HG02610 (cell line): ENCODE data around the gene ZBTB32.
"Not testable (repeated sequence)": the region's sequence is repeated elsewhere in the genome, so short reads cannot be mapped to it uniquely, and the experiment has no call there.

Experiments used
- ATAC-seq: cut with Tn5 transposase; IDR thresholded peaks from one replicate; pipeline ENCODE4 v1.9.1; 2021; ENCODE audit warnings: mild to moderate bottlenecking, moderate library complexity; ENCODE audit not compliant: unreplicated experiment

ZBTB32 gene

GRCh38 chr19:35704218-35704617 is at the start of gene ZBTB32:
Gene ZBTB32 (plus strand): TSS chr19:35704558. CDS start chr19:35714627, 10,069 bp downstream.
- no peak for ATAC-seq

GRCh38 chr19:35654828-35655227 is 49.5 kb upstream of the ZBTB32 start:
- ATAC-seq: not testable (repeated sequence)

GRCh38 chr19:35655600-35655999 is 48.8 kb upstream of the ZBTB32 start:
- ATAC-seq: no peak

GRCh38 chr19:35656700-35657099 is 47.7 kb upstream of the ZBTB32 start:
- no peak for ATAC-seq

GRCh38 chr19:35657904-35658700 is 46.3 kb upstream of the ZBTB32 start:
- no peak for ATAC-seq

- ATAC-seq: no peak
Observed at GRCh38 chr19:35661995-35662340, 42.4 kb upstream of the ZBTB32 start.

GRCh38 chr19:35663981-35664380 is 40.4 kb upstream of the ZBTB32 start:
- ATAC-seq: no peak

- ATAC-seq: no peak
Observed at GRCh38 chr19:35665157-35665556, 39.2 kb upstream of the ZBTB32 start.

GRCh38 chr19:35665604-35666003 is 38.8 kb upstream of the ZBTB32 start:
- no peak for ATAC-seq

- no peak for ATAC-seq
Observed at GRCh38 chr19:35666251-35666913, 38.0 kb upstream of the ZBTB32 start, which contains the start of gene UPK1A. Gene UPK1A (plus strand): TSS chr19:35666517. CDS start chr19:35666813, 296 bp downstream.

- no peak for ATAC-seq
Observed at GRCh38 chr19:35669566-35669965, 34.8 kb upstream of the ZBTB32 start.

- ATAC-seq: no peak
Observed at GRCh38 chr19:35669974-35670373, 34.4 kb upstream of the ZBTB32 start.

- ATAC-seq: no peak
Observed at GRCh38 chr19:35670686-35671085, 33.7 kb upstream of the ZBTB32 start.

GRCh38 chr19:35671818-35672217 is 32.5 kb upstream of the ZBTB32 start:
- ATAC-seq: no peak

- peak; percentile 44 for ATAC-seq
Observed at GRCh38 chr19:35673121-35673804, 31.1 kb upstream of the ZBTB32 start.

GRCh38 chr19:35675589-35676140 is 28.7 kb upstream of the ZBTB32 start:
- no peak for ATAC-seq

GRCh38 chr19:35689836-35690235 is 14.5 kb upstream of the ZBTB32 start:
- no peak for ATAC-seq

- not testable (repeated sequence) for ATAC-seq
Observed at GRCh38 chr19:35691106-35691505, 13.3 kb upstream of the ZBTB32 start.

GRCh38 chr19:35692010-35692409 is 12.3 kb upstream of the ZBTB32 start:
- no peak for ATAC-seq

- ATAC-seq: no peak
Observed at GRCh38 chr19:35693422-35693821, 10.9 kb upstream of the ZBTB32 start.

GRCh38 chr19:35693835-35694599 is 10.3 kb upstream of the ZBTB32 start:
- ATAC-seq: peak; percentile 56
